ENCODE data around the gene PGA5. TPM values are rescaled to one million over a fixed set of nuclear protein-coding genes. Genes with fewer than 3 reads are reported as not detected.
A peak's percentile ranks its signal among the peaks of the same experiment; 100 is the strongest.

PGA5 gene
- total and polyA plus RNA-seq, 9 of the 15 experiments (the other 6 are each of a cell fraction or from before 2014, with no cell fraction given): not detected

- no peak for DNase-seq (ENCODE audit: extremely low read depth in 1 of 4, low spot score in 3 of 4)
- Histone ChIP-seq H4K20me1 (replicated peaks; ENCODE audit: control insufficient read depth, insufficient read depth, low read length) (no peaks in the 10 kb centered on the region), H2AFZ (ENCODE audit: low read depth, low read length) (no peak overlapping the region), H3K9me1 (ENCODE audit: control insufficient read depth, insufficient read depth, low read length) (no peaks in the 10 kb centered on the region), H3K36me3 (ENCODE audit: control insufficient read depth, insufficient read depth, low read length) (no peaks in the 10 kb centered on the region), H3K27ac (ENCODE audit: extremely low read depth, low read depth, low read length) (no peak overlapping the region), H3K27me3 (ENCODE audit: control insufficient read depth in 2 of 2, insufficient read depth in 2 of 2, low read length in 2 of 2) (no peaks in the 10 kb centered on the region), H3K4me2 (ENCODE audit: insufficient read depth, low read length) (no peak overlapping the region), H3K4me3 (no peak overlapping the region), H3K4me1 (replicated peaks in 1 of 2; ENCODE audit: control insufficient read depth in 2 of 2, insufficient read depth in 2 of 2, low read length in 2 of 2) (peaks cover 11 to 28% of the 10 kb centered on the region in 2 experiments; a peak in 4 of 5 replicates), H3K79me2 (ENCODE audit: control insufficient read depth, insufficient read depth, low read length) (no peaks in the 10 kb centered on the region), H3K9me3 (replicated peaks; ENCODE audit: control insufficient read depth, insufficient read depth, low read depth, low read length) (no peaks in the 10 kb centered on the region), H3K9ac (ENCODE audit: insufficient read depth in 1 of 2, low read depth in 2 of 2, low read length in 2 of 2) (no peak overlapping the region)
- intact Hi-C loops (cut with micrococcal nuclease) (no loop called here), in situ Hi-C loops (cut with MboI) (no loop called here)
- ChIA-PET POLR2A (interaction anchor here (0.9 kb wide), 1 partner anchor 84 kb away, joined by 4 read pairs; the partner anchor contains the start of gene CYB561A3), CTCF (ENCODE audit: low intra/inter-chr PET ratio) (no interaction called here)
- no TSS peak for BruUV-seq (replicated peaks)
- 54% methylated on average over 9 of the region's 14 CpGs for WGBS (ENCODE audit: insufficient coverage, low coverage, missing lambda C conversion rate)
- peak; percentile 87 for TF ChIP-seq ZNF121 (CRISPR knock-in tag; conservative IDR thresholded peaks at IDR 0.05)
- no peak for TF ChIP-seq BHLHE40 (IDR thresholded peaks at IDR 0.05; ENCODE audit: low read length)
- ATAC-seq: no peak
- FAIRE-seq: no peak
Measured at GRCh38 chr11:61277186-61278000, 36.4 kb downstream of the PGA5 start.

GRCh38 chr11:61278001-61278470, 37.1 kb downstream of the PGA5 start:
- in situ Hi-C loops (cut with MboI) (no loop called here), intact Hi-C loops (cut with micrococcal nuclease) (no loop called here)
- H3K27ac ChIP-seq (ENCODE audit: extremely low read depth, low read depth, low read length): no peak overlapping the region
- H3K9ac ChIP-seq (ENCODE audit: insufficient read depth in 1 of 2, low read depth in 2 of 2, low read length in 2 of 2): peak overlapping the region in 1 of 2 experiments; percentile 6; a peak in 1 of 4 replicates
- no peak for FAIRE-seq
- ChIA-PET POLR2A (interaction anchor here (0.8 to 0.9 kb wide), 2 partner anchors 19 to 83 kb away, joined by 3 to 4 read pairs; partner anchors contain the start of gene CYB561A3), CTCF (ENCODE audit: low intra/inter-chr PET ratio) (no interaction called here)
- peaks cover 11 to 25% of the 10 kb centered on the region in 2 experiments; a peak in 4 of 5 replicates for H3K4me1 ChIP-seq (replicated peaks in 1 of 2; ENCODE audit: control insufficient read depth in 2 of 2, insufficient read depth in 2 of 2, low read length in 2 of 2)
- no peak overlapping the region for H3K4me3 ChIP-seq
- no peaks in the 10 kb centered on the region for H3K9me1 ChIP-seq (ENCODE audit: control insufficient read depth, insufficient read depth, low read length)
- no peaks in the 10 kb centered on the region for H3K36me3 ChIP-seq (ENCODE audit: control insufficient read depth, insufficient read depth, low read length)
- H3K4me2 ChIP-seq (ENCODE audit: insufficient read depth, low read length): no peak overlapping the region
- H3K79me2 ChIP-seq (ENCODE audit: control insufficient read depth, insufficient read depth, low read length): no peaks in the 10 kb centered on the region
- no peaks in the 10 kb centered on the region for H4K20me1 ChIP-seq (replicated peaks; ENCODE audit: control insufficient read depth, insufficient read depth, low read length)
- no TSS peak for BruUV-seq (replicated peaks)
- H3K9me3 ChIP-seq (replicated peaks; ENCODE audit: control insufficient read depth, insufficient read depth, low read depth, low read length): no peaks in the 10 kb centered on the region
- no peak overlapping the region; the same call in 1 of the 2 replicates for H2AFZ ChIP-seq (ENCODE audit: low read depth, low read length)
- WGBS (ENCODE audit: insufficient coverage, low coverage, missing lambda C conversion rate): 54% methylated on average over 10 of the region's 10 CpGs
- no peak for ATAC-seq
- no peak for DNase-seq (ENCODE audit: extremely low read depth in 1 of 4, low spot score in 3 of 4)
- no peaks in the 10 kb centered on the region for H3K27me3 ChIP-seq (ENCODE audit: control insufficient read depth in 2 of 2, insufficient read depth in 2 of 2, low read length in 2 of 2)
- no peak for TF ChIP-seq ETV1 (tag; conservative IDR thresholded peaks at IDR 0.05; ENCODE audit: low read depth)
- TF ChIP-seq NUFIP1 (IDR thresholded peaks at IDR 0.05; ENCODE audit: partially characterized antibody): no peak
- TF ChIP-seq ZFP1 (CRISPR knock-in tag; IDR thresholded peaks at IDR 0.05): no peak
- no peak for TF ChIP-seq GMEB1 (CRISPR knock-in tag; IDR thresholded peaks at IDR 0.05)
- no peak for TF ChIP-seq CEBPG (CRISPR knock-in tag; IDR thresholded peaks at IDR 0.05)
- TF ChIP-seq CEBPG (tag; conservative IDR thresholded peaks at IDR 0.05 in 1 of 2, IDR thresholded peaks at IDR 0.05 in 1 of 2): no peak
- TF ChIP-seq HDAC2 (IDR thresholded peaks at IDR 0.05): no peak
- no peak for TF ChIP-seq ZNF282 (CRISPR knock-in tag; IDR thresholded peaks at IDR 0.05)
- TF ChIP-seq GATAD2B (IDR thresholded peaks at IDR 0.05; ENCODE audit: borderline replicate concordance): no peak
- TF ChIP-seq ZNF133 (CRISPR knock-in tag; IDR thresholded peaks at IDR 0.05): no peak
- no peak for TF ChIP-seq ETS1 (conservative IDR thresholded peaks at IDR 0.05; ENCODE audit: control insufficient read depth, low read depth, low read length)

Data from K562 (cell line).